ENCODE data around the gene GLT6D1. TPM values are rescaled to one million over a fixed set of nuclear protein-coding genes. Genes with fewer than 3 reads are reported as not detected.

GLT6D1 gene
- total and polyA plus RNA-seq, 2 of the 13 experiments (the other 11 are each of a cell fraction or from before 2014, with no cell fraction given) = not detected

DNA sequence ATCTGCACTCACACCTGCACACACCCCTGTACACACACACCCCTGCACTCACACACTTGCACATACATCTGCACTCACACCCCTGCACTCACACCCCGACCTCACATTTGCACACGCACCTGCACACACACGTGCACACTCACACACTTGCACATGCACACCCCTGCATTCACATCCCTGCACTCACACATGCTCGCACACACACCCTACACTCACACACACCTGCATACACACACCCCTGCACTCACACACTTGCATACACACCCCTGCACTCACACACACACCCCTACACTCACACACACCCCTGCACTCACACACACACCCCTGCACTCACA lies 27.5 kb downstream of the GLT6D1 start:
- H3K4me2 ChIP-seq (ENCODE audit: low read depth, low read length) = no peak overlapping the region
- H3K4me3 ChIP-seq (replicated peaks in 1 of 3; ENCODE audit: insufficient read depth in 1 of 3, low read depth in 2 of 3, low read length in 3 of 3) = no peak overlapping the region
- no TSS peak for BruUV-seq (replicated peaks)
- H3K9ac ChIP-seq (ENCODE audit: insufficient read depth, low read depth, low read length) = no peak overlapping the region
- TF ChIP-seq SRY (CRISPR knock-in tag; IDR thresholded peaks at IDR 0.05) = no peak
- TF ChIP-seq NPAS2 (CRISPR knock-in tag; IDR thresholded peaks at IDR 0.05; ENCODE audit: borderline replicate concordance) = no peak
- TF ChIP-seq CCDC6 (CRISPR knock-in tag; IDR thresholded peaks at IDR 0.05) = no peak
- TF ChIP-seq, protein P1, sequence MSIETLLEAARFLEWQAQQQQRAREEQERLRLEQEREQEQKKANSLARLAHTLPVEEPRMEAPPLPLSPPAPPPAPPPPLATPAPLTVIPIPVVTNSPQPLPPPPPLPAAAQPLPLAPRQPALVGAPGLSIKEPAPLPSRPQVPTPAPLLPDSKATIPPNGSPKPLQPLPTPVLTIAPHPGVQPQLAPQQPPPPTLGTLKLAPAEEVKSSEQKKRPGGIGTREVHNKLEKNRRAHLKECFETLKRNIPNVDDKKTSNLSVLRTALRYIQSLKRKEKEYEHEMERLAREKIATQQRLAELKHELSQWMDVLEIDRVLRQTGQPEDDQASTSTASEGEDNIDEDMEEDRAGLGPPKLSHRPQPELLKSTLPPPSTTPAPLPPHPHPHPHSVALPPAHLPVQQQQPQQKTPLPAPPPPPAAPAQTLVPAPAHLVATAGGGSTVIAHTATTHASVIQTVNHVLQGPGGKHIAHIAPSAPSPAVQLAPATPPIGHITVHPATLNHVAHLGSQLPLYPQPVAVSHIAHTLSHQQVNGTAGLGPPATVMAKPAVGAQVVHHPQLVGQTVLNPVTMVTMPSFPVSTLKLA (IDR thresholded peaks at IDR 0.05) = peak; percentile 88
- H2AFZ ChIP-seq (ENCODE audit: low read length) = no peak overlapping the region
- 1% methylated on average over 4 of the region's 4 CpGs for WGBS (ENCODE audit: low lambda C conversion rate)
- no peaks in the 10 kb centered on the region for H3K79me2 ChIP-seq (ENCODE audit: insufficient read depth, low read length)
- H3K27ac ChIP-seq (ENCODE audit: extremely low read length, insufficient read depth, low read length) = no peak overlapping the region
- ATAC-seq (no peak), FAIRE-seq (no peak), DNase-seq (ENCODE audit: low spot score) (no peak)
- in situ Hi-C loops (cut with HindIII; ENCODE audit: extremely low pct_ligation_motif_present, low pct_unique_long_range_greater_than_20kb) = no loop called here
- peaks cover 27 to 61% of the 10 kb centered on the region in 2 experiments; a peak in 4 of 5 replicates for H3K27me3 ChIP-seq (ENCODE audit: control insufficient read depth in 1 of 2, insufficient read depth in 2 of 2, low read length in 2 of 2)
- no peaks in the 10 kb centered on the region for H3K36me3 ChIP-seq (replicated peaks in 1 of 2; ENCODE audit: control insufficient read depth in 1 of 2, insufficient read depth in 2 of 2, low read length in 2 of 2)
- intact Hi-C loops (cut with micrococcal nuclease; ENCODE audit: unreplicated experiment) = no loop called here
- no peaks in the 10 kb centered on the region for H3K9me3 ChIP-seq (ENCODE audit: low read length)
- H3K4me1 ChIP-seq (ENCODE audit: insufficient read depth, low read length) = no peaks in the 10 kb centered on the region
- POLR2A ChIA-PET = no interaction called here
- no peaks in the 10 kb centered on the region for H4K20me1 ChIP-seq (ENCODE audit: insufficient read depth, low read length)
- CTCF ChIA-PET (ENCODE audit: low intra/inter-chr PET ratio, low total read pairs) = no interaction called here

DNA sequence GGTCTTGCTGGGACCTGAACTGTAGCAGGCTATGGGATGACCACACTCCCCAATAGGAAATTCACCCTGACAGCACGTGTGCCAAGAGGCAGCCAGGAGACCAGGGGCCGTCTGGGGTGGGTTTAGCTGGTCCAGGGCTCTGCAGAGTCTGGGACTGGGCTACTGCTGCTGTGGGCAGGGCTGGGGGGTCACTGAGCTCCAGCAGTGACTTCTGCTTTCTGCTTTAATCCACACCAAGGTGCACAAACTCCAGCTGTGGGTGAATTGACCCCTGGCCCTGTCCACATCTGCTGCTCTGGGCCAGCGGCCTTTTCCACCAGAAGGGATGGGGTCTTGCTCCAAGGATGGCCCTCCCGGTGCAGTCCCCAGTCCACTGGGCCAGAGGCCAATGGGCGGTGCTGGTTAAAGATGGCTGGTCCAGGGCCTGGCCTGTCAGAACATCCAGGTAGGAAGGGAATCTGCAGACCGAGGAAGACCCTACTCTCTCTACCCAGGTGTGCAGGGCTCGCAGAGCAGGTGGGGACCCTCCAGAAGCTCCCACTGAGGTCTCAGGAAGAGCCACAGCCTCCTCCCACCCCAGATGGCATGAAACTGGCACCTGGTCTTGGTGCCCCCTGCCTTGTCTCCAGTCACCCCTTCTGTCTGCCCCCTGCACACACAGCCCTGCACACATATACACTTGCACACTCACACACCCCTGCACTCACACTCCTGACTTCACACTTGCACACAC lies 28.0 kb downstream of the GLT6D1 start:
- TF ChIP-seq ZNF598 (CRISPR knock-in tag; IDR thresholded peaks at IDR 0.05; ENCODE audit: borderline replicate concordance) (no peak), THYN1 (CRISPR knock-in tag; IDR thresholded peaks at IDR 0.05; ENCODE audit: borderline replicate concordance, low read depth) (no peak)
- TF ChIP-seq, protein P2, sequence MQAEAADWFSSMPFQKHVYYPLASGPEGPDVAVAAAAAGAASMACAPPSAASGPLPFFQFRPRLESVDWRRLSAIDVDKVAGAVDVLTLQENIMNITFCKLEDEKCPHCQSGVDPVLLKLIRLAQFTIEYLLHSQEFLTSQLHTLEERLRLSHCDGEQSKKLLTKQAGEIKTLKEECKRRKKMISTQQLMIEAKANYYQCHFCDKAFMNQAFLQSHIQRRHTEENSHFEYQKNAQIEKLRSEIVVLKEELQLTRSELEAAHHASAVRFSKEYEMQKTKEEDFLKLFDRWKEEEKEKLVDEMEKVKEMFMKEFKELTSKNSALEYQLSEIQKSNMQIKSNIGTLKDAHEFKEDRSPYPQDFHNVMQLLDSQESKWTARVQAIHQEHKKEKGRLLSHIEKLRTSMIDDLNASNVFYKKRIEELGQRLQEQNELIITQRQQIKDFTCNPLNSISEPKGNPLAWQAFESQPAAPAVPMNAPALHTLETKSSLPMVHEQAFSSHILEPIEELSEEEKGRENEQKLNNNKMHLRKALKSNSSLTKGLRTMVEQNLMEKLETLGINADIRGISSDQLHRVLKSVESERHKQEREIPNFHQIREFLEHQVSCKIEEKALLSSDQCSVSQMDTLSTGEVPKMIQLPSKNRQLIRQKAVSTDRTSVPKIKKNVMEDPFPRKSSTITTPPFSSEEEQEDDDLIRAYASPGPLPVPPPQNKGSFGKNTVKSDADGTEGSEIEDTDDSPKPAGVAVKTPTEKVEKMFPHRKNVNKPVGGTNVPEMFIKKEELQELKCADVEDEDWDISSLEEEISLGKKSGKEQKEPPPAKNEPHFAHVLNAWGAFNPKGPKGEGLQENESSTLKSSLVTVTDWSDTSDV (CRISPR knock-in tag; IDR thresholded peaks at IDR 0.05) = no peak
- 28% methylated on average over 2 of the region's 7 CpGs for WGBS (ENCODE audit: low lambda C conversion rate)
- H2AFZ ChIP-seq (ENCODE audit: low read length) = no peak overlapping the region
- in situ Hi-C loops (cut with HindIII; ENCODE audit: extremely low pct_ligation_motif_present, low pct_unique_long_range_greater_than_20kb) (no loop called here), intact Hi-C loops (cut with micrococcal nuclease; ENCODE audit: unreplicated experiment) (no loop called here)
- FAIRE-seq (no peak), ATAC-seq (no peak), DNase-seq (ENCODE audit: low spot score) (no peak)
- peaks cover 29 to 61% of the 10 kb centered on the region in 2 experiments; a peak in 4 of 5 replicates for H3K27me3 ChIP-seq (ENCODE audit: control insufficient read depth in 1 of 2, insufficient read depth in 2 of 2, low read length in 2 of 2)
- ChIA-PET POLR2A (no interaction called here), CTCF (ENCODE audit: low intra/inter-chr PET ratio, low total read pairs) (no interaction called here)
- no peaks in the 10 kb centered on the region for H3K4me1 ChIP-seq (ENCODE audit: insufficient read depth, low read length)
- H3K9ac ChIP-seq (ENCODE audit: insufficient read depth, low read depth, low read length) = no peak overlapping the region
- no peaks in the 10 kb centered on the region for H3K9me3 ChIP-seq (ENCODE audit: low read length)
- no peaks in the 10 kb centered on the region for H4K20me1 ChIP-seq (ENCODE audit: insufficient read depth, low read length)
- no peaks in the 10 kb centered on the region for H3K79me2 ChIP-seq (ENCODE audit: insufficient read depth, low read length)
- no peak overlapping the region for H3K4me2 ChIP-seq (ENCODE audit: low read depth, low read length)
- no peaks in the 10 kb centered on the region for H3K36me3 ChIP-seq (replicated peaks in 1 of 2; ENCODE audit: control insufficient read depth in 1 of 2, insufficient read depth in 2 of 2, low read length in 2 of 2)
- H3K27ac ChIP-seq (ENCODE audit: extremely low read length, insufficient read depth, low read length) = no peak overlapping the region
- BruUV-seq (replicated peaks) = no TSS peak
- no peak overlapping the region for H3K4me3 ChIP-seq (replicated peaks in 1 of 3; ENCODE audit: insufficient read depth in 1 of 3, low read depth in 2 of 3, low read length in 3 of 3)
